ENCODE data around the gene BST1. TPM values are rescaled to one million over a fixed set of nuclear protein-coding genes. Genes with fewer than 3 reads are reported as not detected.

The BST1 gene
- total and polyA plus RNA-seq, 10 of the 15 experiments (the other 5 are each of a cell fraction or from before 2014, with no cell fraction given), result 0.04 to 0.42 (median 0.11) TPM; not detected in 1

- H3K27me3 ChIP-seq (replicated peaks in 1 of 2; ENCODE audit: control insufficient read depth in 2 of 2, insufficient read depth in 2 of 2, low read length in 1 of 2), result no peaks in the 10 kb centered on the region
- no peaks in the 10 kb centered on the region for H3K36me3 ChIP-seq (ENCODE audit: control insufficient read depth in 2 of 2, insufficient read depth in 2 of 2, low read length in 1 of 2)
- H3K4me2 ChIP-seq (ENCODE audit: control insufficient read depth, insufficient read depth), result no peak overlapping the region
- DNase-seq (ENCODE audit: low read depth, low spot score) (no peak), FAIRE-seq (no peak), ATAC-seq (no peak)
- intact Hi-C loops (cut with micrococcal nuclease; ENCODE audit: unreplicated experiment) (loop anchor here (10.0 kb wide), 2 partner anchors 117 to 1493 kb away; partner anchors contain the start of gene CD38), in situ Hi-C loops (cut with MboI) (loop anchor here (10.0 kb wide), 1 partner anchor 653 kb away; the partner anchor contains the start of gene CPEB2)
- peaks cover 5% of the 10 kb centered on the region; the same call in 1 of the 2 replicates for H3K4me1 ChIP-seq (ENCODE audit: control insufficient read depth, insufficient read depth, low read length)
- no peak overlapping the region for H2AFZ ChIP-seq (ENCODE audit: control insufficient read depth, low read depth, low read length)
- no TSS peak for BruUV-seq (replicated peaks)
- ChIA-PET RAD21 (ENCODE audit: unreplicated experiment) (interaction anchor here (0.9 to 1.6 kb wide), 2 partner anchors 19 to 21 kb away, joined by 3 to 6 read pairs; no protein-coding TSS in a partner anchor), CTCF (interaction anchor here (1.0 to 1.6 kb wide), 3 partner anchors 10 to 16 kb away, joined by 3 to 7 read pairs (median 5); no protein-coding TSS in a partner anchor), POLR2A (interaction anchor here (0.7 to 1.6 kb wide), 2 partner anchors 17 to 18 kb away, joined by 3 to 6 read pairs; no protein-coding TSS in a partner anchor), SMC1A (ENCODE audit: uncharacterized antibody, unreplicated experiment) (interaction anchor here (1.5 kb wide), 1 partner anchor 23 kb away, joined by 4 read pairs; no protein-coding TSS in a partner anchor)
- H4K20me1 ChIP-seq (ENCODE audit: control insufficient read depth, insufficient read depth), result no peaks in the 10 kb centered on the region
- H3K9me3 ChIP-seq (replicated peaks; ENCODE audit: control insufficient read depth, insufficient read depth, low read length), result no peaks in the 10 kb centered on the region
- no peak overlapping the region for H3K27ac ChIP-seq (ENCODE audit: control insufficient read depth, insufficient read depth)
- no peak overlapping the region for H3K4me3 ChIP-seq
- H3K79me2 ChIP-seq (ENCODE audit: control insufficient read depth, insufficient read depth, low read length), result peaks cover 28% of the 10 kb centered on the region
- TF ChIP-seq RFX5 (IDR thresholded peaks at IDR 0.05; ENCODE audit: low read depth, low read length) (no peak), PBX3 (IDR thresholded peaks at IDR 0.05; ENCODE audit: insufficient replicate concordance, low read depth, low read length) (no peak), HDGF (IDR thresholded peaks at IDR 0.05) (no peak)
- TF ChIP-seq, protein P1, sequence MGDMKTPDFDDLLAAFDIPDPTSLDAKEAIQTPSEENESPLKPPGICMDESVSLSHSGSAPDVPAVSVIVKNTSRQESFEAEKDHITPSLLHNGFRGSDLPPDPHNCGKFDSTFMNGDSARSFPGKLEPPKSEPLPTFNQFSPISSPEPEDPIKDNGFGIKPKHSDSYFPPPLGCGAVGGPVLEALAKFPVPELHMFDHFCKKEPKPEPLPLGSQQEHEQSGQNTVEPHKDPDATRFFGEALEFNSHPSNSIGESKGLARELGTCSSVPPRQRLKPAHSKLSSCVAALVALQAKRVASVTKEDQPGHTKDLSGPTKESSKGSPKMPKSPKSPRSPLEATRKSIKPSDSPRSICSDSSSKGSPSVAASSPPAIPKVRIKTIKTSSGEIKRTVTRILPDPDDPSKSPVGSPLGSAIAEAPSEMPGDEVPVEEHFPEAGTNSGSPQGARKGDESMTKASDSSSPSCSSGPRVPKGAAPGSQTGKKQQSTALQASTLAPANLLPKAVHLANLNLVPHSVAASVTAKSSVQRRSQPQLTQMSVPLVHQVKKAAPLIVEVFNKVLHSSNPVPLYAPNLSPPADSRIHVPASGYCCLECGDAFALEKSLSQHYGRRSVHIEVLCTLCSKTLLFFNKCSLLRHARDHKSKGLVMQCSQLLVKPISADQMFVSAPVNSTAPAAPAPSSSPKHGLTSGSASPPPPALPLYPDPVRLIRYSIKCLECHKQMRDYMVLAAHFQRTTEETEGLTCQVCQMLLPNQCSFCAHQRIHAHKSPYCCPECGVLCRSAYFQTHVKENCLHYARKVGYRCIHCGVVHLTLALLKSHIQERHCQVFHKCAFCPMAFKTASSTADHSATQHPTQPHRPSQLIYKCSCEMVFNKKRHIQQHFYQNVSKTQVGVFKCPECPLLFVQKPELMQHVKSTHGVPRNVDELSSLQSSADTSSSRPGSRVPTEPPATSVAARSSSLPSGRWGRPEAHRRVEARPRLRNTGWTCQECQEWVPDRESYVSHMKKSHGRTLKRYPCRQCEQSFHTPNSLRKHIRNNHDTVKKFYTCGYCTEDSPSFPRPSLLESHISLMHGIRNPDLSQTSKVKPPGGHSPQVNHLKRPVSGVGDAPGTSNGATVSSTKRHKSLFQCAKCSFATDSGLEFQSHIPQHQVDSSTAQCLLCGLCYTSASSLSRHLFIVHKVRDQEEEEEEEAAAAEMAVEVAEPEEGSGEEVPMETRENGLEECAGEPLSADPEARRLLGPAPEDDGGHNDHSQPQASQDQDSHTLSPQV (IDR thresholded peaks at IDR 0.05), result no peak
- no peak overlapping the region for H3K9ac ChIP-seq (ENCODE audit: control insufficient read depth, insufficient read depth, low read length)
Measured at GRCh38 chr4:15657366-15657765, 45.5 kb upstream of the BST1 start.
